G401 (cell line): Measurements from ENCODE around the gene CEBPZOS. TPM values are rescaled to one million over a fixed set of nuclear protein-coding genes. Genes with fewer than 3 reads are reported as not detected.

ENCODE experiments used
- DNase-seq: peaks from one replicate; pipeline ENCODE4 v3.0.0-alpha.2; 2015; ENCODE audit warnings: low spot score
- in situ Hi-C: cut with HindIII; loops from 2 replicates; pipeline ENCODE4 v1.10.0; 2016; ENCODE audit warnings: low sequenced_read_pairs, mixed read lengths
- total RNA-seq: library from RNA; depleted of rRNA; stranded (reverse); fragments of >200 nt; shearing (Covaris generic); gene quantifications from 2 replicates; pipeline ENCODE4 v1.2.3, GENCODE V29; 2014; rRNA removed

Gene CEBPZOS
- total RNA-seq, 1 experiment from 2014 or later = 15.9 TPM

GRCh38 chr2:37228788-37229187 is 32.5 kb downstream of the CEBPZOS start:
- in situ Hi-C loops = no loop called here
- DNase-seq = no peak

- DNase-seq = no peak
- in situ Hi-C loops = no loop called here
Observed at GRCh38 chr2:37230581-37230980, 34.3 kb downstream of the CEBPZOS start.

GRCh38 chr2:37231241-37232130 is 35.2 kb downstream of the CEBPZOS start, which contains the start of the genes CEBPZ and NDUFAF7:
TSS of gene CEBPZ (minus strand) at chr2:37231596. CDS start at chr2:37231567, 29 bp downstream.
TSS of gene NDUFAF7 (plus strand) at chr2:37231658. CDS start at chr2:37231706, 48 bp downstream.
- in situ Hi-C loops = no loop called here

DNA sequence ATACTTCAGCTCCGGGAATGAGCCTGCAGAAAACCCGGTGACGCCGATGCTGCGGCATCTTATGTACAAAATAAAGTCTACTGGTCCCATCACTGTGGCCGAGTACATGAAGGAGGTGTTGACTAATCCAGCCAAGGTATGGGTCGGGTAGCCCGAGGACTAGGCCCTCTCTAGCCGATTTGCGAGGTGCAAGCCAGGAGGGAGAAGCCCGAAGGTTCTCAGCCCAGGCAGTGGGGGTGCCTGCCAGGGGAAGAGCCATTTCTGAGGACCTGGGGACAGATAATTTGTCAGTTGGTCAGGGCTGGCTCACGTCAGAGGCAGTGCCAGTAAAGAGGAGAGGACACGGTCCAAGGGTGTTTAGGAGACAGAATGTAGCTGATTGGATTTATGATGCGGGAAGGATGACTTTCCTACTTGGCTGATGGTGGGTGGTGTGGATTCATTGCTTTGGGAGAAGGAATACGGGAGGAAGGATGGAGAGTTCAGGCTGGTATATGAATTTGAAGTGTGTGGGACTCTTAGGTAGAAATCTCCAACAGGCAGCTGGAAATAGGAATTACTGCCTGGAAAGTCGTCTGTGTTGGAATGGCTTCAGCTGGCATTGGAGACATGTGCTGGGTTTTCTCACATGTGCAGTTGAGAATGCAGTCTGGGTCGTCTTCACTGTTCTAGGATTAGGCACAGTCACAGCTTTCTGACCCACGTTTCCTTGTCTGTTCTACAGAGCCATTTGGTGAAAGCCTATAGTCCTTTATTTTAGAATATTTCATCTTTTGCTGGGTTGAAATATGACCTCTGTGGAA is 36.0 kb downstream of the CEBPZOS start:
- peak; percentile 35 for DNase-seq
- in situ Hi-C loops = no loop called here

More at GRCh38 chr2:37231241-37232130, 35.2 kb downstream of the CEBPZOS start, which contains the start of the genes CEBPZ and NDUFAF7:
- peak; percentile 95 for DNase-seq

GRCh38 chr2:37243435-37243834 is 47.1 kb downstream of the CEBPZOS start:
- no peak for DNase-seq
- in situ Hi-C loops = no loop called here

GRCh38 chr2:37244017-37244416 is 47.7 kb downstream of the CEBPZOS start:
- no peak for DNase-seq
- in situ Hi-C loops = no loop called here

- in situ Hi-C loops = no loop called here
- no peak for DNase-seq
Observed at GRCh38 chr2:37244755-37245154, 48.5 kb downstream of the CEBPZOS start.

DNA sequence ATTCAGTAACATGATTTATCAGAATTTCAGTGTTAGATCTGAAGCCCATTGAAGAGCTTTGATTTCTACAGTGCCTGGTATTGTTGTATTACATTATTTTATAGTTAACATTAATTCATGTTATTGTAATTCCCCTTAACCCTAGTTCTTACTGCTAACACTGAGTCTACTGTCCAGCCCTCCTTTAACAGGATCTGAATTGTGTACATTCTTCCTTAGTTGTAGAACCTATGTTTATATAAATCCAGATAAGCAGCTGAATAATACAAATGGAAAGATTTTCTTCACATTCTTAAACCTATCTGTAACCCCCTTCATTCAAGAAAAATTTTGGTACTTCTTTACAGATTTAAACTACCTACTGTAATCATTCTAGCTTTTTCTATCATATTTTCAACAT is 49.9 kb downstream of the CEBPZOS start:
- in situ Hi-C loops = no loop called here
- DNase-seq = no peak

GRCh38 chr2:37250869-37251740 is 54.8 kb downstream of the CEBPZOS start:
- no peak for DNase-seq
- in situ Hi-C loops = no loop called here

Other genes with a start within 250 kb of the CEBPZOS start
- 3.8 and 6.6 TPM in 2 replicates for gene STRN, start 230.0 kb upstream of the CEBPZOS start, total RNA-seq
- gene HEATR5B, start 112.1 kb upstream of the CEBPZOS start, total RNA-seq = 7.9 and 8.2 TPM in 2 replicates
- gene GPATCH11, start 112.0 kb upstream of the CEBPZOS start, total RNA-seq = 3.1 and 3.8 TPM in 2 replicates
- gene EIF2AK2, start 39.5 kb upstream of the CEBPZOS start, total RNA-seq = 6.8 and 19.8 TPM in 2 replicates
- not detected in 2 replicates for gene SULT6B1, start 7.8 kb upstream of the CEBPZOS start, total RNA-seq
- 41.3 and 63.4 TPM in 2 replicates for gene CEBPZ, start 35.1 kb downstream of the CEBPZOS start, total RNA-seq
- 29.3 and 29.4 TPM in 2 replicates for gene NDUFAF7, start 35.2 kb downstream of the CEBPZOS start, total RNA-seq
- 4.1 and 6.7 TPM in 2 replicates for gene PRKD3, start 128.3 kb downstream of the CEBPZOS start, total RNA-seq
- not detected in 2 replicates for gene QPCT, start 148.1 kb downstream of the CEBPZOS start, total RNA-seq